ENCODE data around the gene GTPBP2.

GRCh38 chr6:43570876-43571441 lies 58.1 kb downstream of the GTPBP2 start:
- TF ChIP-seq CTCF (IDR thresholded peaks at IDR 0.05), result no peak
- TF ChIP-seq EZH2 (IDR thresholded peaks at IDR 0.05; ENCODE audit: borderline replicate concordance, insufficient read depth, low read depth, low read length, poor library complexity, severe bottlenecking), result no peak
